ENCODE measurements around the gene NXT1. TPM values are rescaled to one million over a fixed set of nuclear protein-coding genes. Genes with fewer than 3 reads are reported as not detected.

NXT1 gene
- total and polyA plus RNA-seq, 2 experiments from 2014 or later: 30.2 to 34.4 TPM

DNA sequence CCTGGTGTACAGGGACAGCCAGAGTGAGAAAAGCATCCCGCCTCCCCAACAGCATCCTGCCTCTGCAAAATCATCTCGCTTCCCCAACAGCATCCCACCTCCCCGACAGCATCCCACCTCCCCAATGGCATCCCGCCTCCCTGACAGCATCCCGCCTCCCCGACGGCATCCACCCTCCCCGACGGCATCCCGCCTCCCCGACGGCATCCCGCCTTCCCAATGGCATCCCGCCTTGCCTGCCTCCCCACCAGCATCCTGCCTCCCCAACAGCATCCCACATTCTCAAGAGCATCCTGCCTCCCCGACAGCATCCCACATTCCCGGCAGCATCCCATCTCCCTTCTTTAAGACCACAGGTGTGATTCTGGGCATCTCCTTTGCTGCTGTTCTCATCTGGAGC, 46.0 kb upstream of the NXT1 start:
- no peak for DNase-seq (ENCODE audit: low spot score)
- H3K4me1 Mint-ChIP-seq: no peaks in the 10 kb centered on the region
- Histone ChIP-seq H3F3A (replicated peaks; ENCODE audit: low read depth) (no peaks in the 10 kb centered on the region), H3K79me2 (replicated peaks; ENCODE audit: insufficient read depth) (no peaks in the 10 kb centered on the region), H2AFZ (no peak overlapping the region), H4K20me1 (replicated peaks; ENCODE audit: insufficient read depth) (no peaks in the 10 kb centered on the region), H3K4me1 (ENCODE audit: insufficient read depth) (no peaks in the 10 kb centered on the region), H3K27me3 (ENCODE audit: insufficient read depth) (no peaks in the 10 kb centered on the region), H3K4me2 (no peak overlapping the region), H3K27ac (ENCODE audit: low read depth) (no peak overlapping the region), H3K4me3 (no peak overlapping the region), H3K36me3 (ENCODE audit: insufficient read depth) (no peaks in the 10 kb centered on the region), H3K9me2 (ENCODE audit: insufficient read depth) (no peaks in the 10 kb centered on the region)
- H3K27ac Mint-ChIP-seq: no peak overlapping the region
- ATAC-seq: no peak
- TF ChIP-seq POLR2AphosphoS5 (IDR thresholded peaks at IDR 0.05; ENCODE audit: low read depth): no peak
- TF ChIP-seq EZH2 (IDR thresholded peaks at IDR 0.05; ENCODE audit: low read depth, unreplicated experiment): no peak
- TF ChIP-seq, protein P1, sequence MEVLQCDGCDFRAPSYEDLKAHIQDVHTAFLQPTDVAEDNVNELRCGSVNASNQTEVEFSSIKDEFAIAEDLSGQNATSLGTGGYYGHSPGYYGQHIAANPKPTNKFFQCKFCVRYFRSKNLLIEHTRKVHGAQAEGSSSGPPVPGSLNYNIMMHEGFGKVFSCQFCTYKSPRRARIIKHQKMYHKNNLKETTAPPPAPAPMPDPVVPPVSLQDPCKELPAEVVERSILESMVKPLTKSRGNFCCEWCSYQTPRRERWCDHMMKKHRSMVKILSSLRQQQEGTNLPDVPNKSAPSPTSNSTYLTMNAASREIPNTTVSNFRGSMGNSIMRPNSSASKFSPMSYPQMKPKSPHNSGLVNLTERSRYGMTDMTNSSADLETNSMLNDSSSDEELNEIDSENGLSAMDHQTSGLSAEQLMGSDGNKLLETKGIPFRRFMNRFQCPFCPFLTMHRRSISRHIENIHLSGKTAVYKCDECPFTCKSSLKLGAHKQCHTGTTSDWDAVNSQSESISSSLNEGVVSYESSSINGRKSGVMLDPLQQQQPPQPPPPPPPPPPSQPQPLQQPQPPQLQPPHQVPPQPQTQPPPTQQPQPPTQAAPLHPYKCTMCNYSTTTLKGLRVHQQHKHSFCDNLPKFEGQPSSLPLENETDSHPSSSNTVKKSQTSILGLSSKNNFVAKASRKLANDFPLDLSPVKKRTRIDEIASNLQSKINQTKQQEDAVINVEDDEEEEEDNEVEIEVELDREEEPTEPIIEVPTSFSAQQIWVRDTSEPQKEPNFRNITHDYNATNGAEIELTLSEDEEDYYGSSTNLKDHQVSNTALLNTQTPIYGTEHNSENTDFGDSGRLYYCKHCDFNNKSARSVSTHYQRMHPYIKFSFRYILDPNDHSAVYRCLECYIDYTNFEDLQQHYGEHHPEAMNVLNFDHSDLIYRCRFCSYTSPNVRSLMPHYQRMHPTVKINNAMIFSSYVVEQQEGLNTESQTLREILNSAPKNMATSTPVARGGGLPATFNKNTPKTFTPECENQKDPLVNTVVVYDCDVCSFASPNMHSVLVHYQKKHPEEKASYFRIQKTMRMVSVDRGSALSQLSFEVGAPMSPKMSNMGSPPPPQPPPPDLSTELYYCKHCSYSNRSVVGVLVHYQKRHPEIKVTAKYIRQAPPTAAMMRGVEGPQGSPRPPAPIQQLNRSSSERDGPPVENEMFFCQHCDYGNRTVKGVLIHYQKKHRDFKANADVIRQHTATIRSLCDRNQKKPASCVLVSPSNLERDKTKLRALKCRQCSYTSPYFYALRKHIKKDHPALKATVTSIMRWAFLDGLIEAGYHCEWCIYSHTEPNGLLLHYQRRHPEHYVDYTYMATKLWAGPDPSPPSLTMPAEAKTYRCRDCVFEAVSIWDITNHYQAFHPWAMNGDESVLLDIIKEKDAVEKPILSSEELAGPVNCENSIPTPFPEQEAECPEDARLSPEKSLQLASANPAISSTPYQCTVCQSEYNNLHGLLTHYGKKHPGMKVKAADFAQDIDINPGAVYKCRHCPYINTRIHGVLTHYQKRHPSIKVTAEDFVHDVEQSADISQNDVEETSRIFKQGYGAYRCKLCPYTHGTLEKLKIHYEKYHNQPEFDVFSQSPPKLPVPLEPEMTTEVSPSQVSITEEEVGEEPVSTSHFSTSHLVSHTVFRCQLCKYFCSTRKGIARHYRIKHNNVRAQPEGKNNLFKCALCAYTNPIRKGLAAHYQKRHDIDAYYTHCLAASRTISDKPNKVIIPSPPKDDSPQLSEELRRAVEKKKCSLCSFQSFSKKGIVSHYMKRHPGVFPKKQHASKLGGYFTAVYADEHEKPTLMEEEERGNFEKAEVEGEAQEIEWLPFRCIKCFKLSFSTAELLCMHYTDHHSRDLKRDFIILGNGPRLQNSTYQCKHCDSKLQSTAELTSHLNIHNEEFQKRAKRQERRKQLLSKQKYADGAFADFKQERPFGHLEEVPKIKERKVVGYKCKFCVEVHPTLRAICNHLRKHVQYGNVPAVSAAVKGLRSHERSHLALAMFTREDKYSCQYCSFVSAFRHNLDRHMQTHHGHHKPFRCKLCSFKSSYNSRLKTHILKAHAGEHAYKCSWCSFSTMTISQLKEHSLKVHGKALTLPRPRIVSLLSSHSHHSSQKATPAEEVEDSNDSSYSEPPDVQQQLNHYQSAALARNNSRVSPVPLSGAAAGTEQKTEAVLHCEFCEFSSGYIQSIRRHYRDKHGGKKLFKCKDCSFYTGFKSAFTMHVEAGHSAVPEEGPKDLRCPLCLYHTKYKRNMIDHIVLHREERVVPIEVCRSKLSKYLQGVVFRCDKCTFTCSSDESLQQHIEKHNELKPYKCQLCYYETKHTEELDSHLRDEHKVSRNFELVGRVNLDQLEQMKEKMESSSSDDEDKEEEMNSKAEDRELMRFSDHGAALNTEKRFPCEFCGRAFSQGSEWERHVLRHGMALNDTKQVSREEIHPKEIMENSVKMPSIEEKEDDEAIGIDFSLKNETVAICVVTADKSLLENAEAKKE (CRISPR knock-in tag; IDR thresholded peaks at IDR 0.05): no peak
- TF ChIP-seq, protein P2, sequence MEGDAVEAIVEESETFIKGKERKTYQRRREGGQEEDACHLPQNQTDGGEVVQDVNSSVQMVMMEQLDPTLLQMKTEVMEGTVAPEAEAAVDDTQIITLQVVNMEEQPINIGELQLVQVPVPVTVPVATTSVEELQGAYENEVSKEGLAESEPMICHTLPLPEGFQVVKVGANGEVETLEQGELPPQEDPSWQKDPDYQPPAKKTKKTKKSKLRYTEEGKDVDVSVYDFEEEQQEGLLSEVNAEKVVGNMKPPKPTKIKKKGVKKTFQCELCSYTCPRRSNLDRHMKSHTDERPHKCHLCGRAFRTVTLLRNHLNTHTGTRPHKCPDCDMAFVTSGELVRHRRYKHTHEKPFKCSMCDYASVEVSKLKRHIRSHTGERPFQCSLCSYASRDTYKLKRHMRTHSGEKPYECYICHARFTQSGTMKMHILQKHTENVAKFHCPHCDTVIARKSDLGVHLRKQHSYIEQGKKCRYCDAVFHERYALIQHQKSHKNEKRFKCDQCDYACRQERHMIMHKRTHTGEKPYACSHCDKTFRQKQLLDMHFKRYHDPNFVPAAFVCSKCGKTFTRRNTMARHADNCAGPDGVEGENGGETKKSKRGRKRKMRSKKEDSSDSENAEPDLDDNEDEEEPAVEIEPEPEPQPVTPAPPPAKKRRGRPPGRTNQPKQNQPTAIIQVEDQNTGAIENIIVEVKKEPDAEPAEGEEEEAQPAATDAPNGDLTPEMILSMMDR (conservative IDR thresholded peaks at IDR 0.05; ENCODE audit: low read depth in 2 of 2): no peak
- TF ChIP-seq STAT1 (IDR thresholded peaks at IDR 0.05; ENCODE audit: unreplicated experiment): no peak
- TF ChIP-seq CREB1 (CRISPR knock-in tag; IDR thresholded peaks at IDR 0.05; ENCODE audit: low read depth): no peak
- no peak for TF ChIP-seq ZNF331 (CRISPR knock-in tag; IDR thresholded peaks at IDR 0.05; ENCODE audit: low read depth)
- TF ChIP-seq JUNB (IDR thresholded peaks at IDR 0.05; ENCODE audit: unreplicated experiment): no peak
- no peak for TF ChIP-seq ZNF114 (CRISPR knock-in tag; IDR thresholded peaks at IDR 0.05)
- TF ChIP-seq, protein P3, sequence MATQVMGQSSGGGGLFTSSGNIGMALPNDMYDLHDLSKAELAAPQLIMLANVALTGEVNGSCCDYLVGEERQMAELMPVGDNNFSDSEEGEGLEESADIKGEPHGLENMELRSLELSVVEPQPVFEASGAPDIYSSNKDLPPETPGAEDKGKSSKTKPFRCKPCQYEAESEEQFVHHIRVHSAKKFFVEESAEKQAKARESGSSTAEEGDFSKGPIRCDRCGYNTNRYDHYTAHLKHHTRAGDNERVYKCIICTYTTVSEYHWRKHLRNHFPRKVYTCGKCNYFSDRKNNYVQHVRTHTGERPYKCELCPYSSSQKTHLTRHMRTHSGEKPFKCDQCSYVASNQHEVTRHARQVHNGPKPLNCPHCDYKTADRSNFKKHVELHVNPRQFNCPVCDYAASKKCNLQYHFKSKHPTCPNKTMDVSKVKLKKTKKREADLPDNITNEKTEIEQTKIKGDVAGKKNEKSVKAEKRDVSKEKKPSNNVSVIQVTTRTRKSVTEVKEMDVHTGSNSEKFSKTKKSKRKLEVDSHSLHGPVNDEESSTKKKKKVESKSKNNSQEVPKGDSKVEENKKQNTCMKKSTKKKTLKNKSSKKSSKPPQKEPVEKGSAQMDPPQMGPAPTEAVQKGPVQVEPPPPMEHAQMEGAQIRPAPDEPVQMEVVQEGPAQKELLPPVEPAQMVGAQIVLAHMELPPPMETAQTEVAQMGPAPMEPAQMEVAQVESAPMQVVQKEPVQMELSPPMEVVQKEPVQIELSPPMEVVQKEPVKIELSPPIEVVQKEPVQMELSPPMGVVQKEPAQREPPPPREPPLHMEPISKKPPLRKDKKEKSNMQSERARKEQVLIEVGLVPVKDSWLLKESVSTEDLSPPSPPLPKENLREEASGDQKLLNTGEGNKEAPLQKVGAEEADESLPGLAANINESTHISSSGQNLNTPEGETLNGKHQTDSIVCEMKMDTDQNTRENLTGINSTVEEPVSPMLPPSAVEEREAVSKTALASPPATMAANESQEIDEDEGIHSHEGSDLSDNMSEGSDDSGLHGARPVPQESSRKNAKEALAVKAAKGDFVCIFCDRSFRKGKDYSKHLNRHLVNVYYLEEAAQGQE (IDR thresholded peaks at IDR 0.05; ENCODE audit: unreplicated experiment): no peak
- TF ChIP-seq NANOG (IDR thresholded peaks at IDR 0.05; ENCODE audit: borderline replicate concordance): no peak
- TF ChIP-seq, protein P4, sequence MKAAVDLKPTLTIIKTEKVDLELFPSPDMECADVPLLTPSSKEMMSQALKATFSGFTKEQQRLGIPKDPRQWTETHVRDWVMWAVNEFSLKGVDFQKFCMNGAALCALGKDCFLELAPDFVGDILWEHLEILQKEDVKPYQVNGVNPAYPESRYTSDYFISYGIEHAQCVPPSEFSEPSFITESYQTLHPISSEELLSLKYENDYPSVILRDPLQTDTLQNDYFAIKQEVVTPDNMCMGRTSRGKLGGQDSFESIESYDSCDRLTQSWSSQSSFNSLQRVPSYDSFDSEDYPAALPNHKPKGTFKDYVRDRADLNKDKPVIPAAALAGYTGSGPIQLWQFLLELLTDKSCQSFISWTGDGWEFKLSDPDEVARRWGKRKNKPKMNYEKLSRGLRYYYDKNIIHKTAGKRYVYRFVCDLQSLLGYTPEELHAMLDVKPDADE (IDR thresholded peaks at IDR 0.05): no peak
- TF ChIP-seq EZH2phosphoT487 (IDR thresholded peaks at IDR 0.05; ENCODE audit: unreplicated experiment): no peak
- H3K9me3 Mint-ChIP-seq: peaks cover 3% of the 10 kb centered on the region; the same call in 2 of the 3 replicates
- H3K27me3 Mint-ChIP-seq (ENCODE audit: insufficient read depth, low read depth, poor library complexity): peaks cover 11% of the 10 kb centered on the region
- H3K36me3 Mint-ChIP-seq (ENCODE audit: low read depth): no peaks in the 10 kb centered on the region
- H3K4me3 Mint-ChIP-seq: no peak overlapping the region

All from GM23338 (cell line).